Measurements from ENCODE around the gene IRF4.

The IRF4 gene

DNA sequence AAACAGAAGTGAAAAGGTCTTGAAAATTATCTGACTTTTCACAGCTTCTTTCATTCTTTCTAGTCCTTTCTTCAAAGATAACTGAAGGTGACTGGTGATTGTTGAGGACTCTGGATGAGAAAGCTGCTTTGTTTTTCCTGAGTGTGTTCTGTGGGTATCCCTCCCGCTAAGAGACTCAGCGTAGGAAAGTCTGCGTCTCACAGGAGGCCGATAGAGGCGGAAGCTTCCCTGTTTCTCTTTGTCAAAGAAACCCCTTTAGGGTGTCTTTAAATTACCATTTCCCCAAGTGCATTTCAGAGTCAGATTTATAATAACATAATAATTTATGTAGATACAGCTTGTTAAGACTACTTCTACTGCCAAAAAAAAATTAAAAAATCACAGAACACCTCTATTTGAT, 31.2 kb upstream of the IRF4 start:
- no peak for ATAC-seq (ENCODE audit: low read depth)
- Histone ChIP-seq H3K4me1 (ENCODE audit: insufficient read depth, poor library complexity, severe bottlenecking) (no peaks in the 10 kb centered on the region), H3K27me3 (ENCODE audit: insufficient read depth, poor library complexity, severe bottlenecking) (no peaks in the 10 kb centered on the region), H3K27ac (ENCODE audit: poor library complexity, severe bottlenecking) (no peak overlapping the region), H3K4me3 (ENCODE audit: severe bottlenecking) (no peak overlapping the region), H3K36me3 (ENCODE audit: low read depth) (no peaks in the 10 kb centered on the region), H3K9me3 (ENCODE audit: severe bottlenecking) (peaks cover 3% of the 10 kb centered on the region)
- TF ChIP-seq CTCF (IDR thresholded peaks at IDR 0.05; ENCODE audit: poor library complexity, severe bottlenecking) = no peak
- DNase-seq (ENCODE audit: low spot score) = no peak

- no peaks in the 10 kb centered on the region for H3K27me3 ChIP-seq (ENCODE audit: insufficient read depth, poor library complexity, severe bottlenecking)
- no peak overlapping the region for H3K4me3 ChIP-seq (ENCODE audit: severe bottlenecking)
- no peak for DNase-seq (ENCODE audit: low spot score)
- no peak for TF ChIP-seq CTCF (IDR thresholded peaks at IDR 0.05; ENCODE audit: poor library complexity, severe bottlenecking)
- ATAC-seq (ENCODE audit: low read depth) = no peak
- H3K9me3 ChIP-seq (ENCODE audit: severe bottlenecking) = peaks cover 3% of the 10 kb centered on the region
- H3K4me1 ChIP-seq (ENCODE audit: insufficient read depth, poor library complexity, severe bottlenecking) = no peaks in the 10 kb centered on the region
- no peaks in the 10 kb centered on the region for H3K36me3 ChIP-seq (ENCODE audit: low read depth)
- H3K27ac ChIP-seq (ENCODE audit: poor library complexity, severe bottlenecking) = no peak overlapping the region
Measured at GRCh38 chr6:360764-361373, 30.7 kb upstream of the IRF4 start.

DNA sequence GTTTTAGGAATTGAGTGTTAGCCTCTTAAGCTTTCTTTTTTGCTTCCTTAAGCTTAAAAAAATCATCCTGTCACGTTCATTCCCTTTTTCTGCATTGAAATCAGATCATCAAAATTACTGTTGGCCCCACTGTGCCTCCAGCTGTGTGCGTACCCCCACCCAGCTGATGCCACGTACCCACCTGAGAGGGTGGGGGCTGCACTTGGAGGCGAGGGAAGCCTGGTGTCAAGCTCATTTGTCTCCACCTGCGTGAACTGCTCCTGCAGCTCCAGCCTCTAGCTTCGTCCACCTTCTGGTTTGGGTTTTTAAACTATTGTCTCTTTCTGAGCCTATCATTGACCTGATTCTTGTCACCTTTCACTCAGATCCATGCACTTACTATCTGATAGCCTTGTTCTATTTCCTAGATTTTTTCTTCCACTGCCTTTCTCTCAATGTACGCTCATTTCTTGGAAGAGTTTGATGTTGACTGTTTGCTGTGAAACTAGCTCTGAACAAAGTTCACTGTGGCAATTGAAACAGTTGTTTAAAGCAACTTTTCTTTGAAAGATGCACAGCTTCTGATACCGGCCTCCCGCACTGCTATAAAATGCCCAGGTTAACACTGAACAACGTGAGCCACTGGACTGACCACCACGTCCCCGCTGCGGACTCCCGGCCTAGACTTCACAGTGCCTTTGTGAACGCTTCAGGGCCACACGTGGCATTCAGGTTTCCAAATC, 30.0 kb upstream of the IRF4 start:
- no peak overlapping the region for H3K4me3 ChIP-seq (ENCODE audit: severe bottlenecking)
- H3K27ac ChIP-seq (ENCODE audit: poor library complexity, severe bottlenecking) = no peak overlapping the region
- no peak for TF ChIP-seq CTCF (IDR thresholded peaks at IDR 0.05; ENCODE audit: poor library complexity, severe bottlenecking)
- no peaks in the 10 kb centered on the region for H3K36me3 ChIP-seq (ENCODE audit: low read depth)
- H3K27me3 ChIP-seq (ENCODE audit: insufficient read depth, poor library complexity, severe bottlenecking) = no peaks in the 10 kb centered on the region
- no peak for DNase-seq (ENCODE audit: low spot score)
- no peak for ATAC-seq (ENCODE audit: low read depth)
- H3K9me3 ChIP-seq (ENCODE audit: severe bottlenecking) = peaks cover 3% of the 10 kb centered on the region
- H3K4me1 ChIP-seq (ENCODE audit: insufficient read depth, poor library complexity, severe bottlenecking) = no peaks in the 10 kb centered on the region

DNA sequence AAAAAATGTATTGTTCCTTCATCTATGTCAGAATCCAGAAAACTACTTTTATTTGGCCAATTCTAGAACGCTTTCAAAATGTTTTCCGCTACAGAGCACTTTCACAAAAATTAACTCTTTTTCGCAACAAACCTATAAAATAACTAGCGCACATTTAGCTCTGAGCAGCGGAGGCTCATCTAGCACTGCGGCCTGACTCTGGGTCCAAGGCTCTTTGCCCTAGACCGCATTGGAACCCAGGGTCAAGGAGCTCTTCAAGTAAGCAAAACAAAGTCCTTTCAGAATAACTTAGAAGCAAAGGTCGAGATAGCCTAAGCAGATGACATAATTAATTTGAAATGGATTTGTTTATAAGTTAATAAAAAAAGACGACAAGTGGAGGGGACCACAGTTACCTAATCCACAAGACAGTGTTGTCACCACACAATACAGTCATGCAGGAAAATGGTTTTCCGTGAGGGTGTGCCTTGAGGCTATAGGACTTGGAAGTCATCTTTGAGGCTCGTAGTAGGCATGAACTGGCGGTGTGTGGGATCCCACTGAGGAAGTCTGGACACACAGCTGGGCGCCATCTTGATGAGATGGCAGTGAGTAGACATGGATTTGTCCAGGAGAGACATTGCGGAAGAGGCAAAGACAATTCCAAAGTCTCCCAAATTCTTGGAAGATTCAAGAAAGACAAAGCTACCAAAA, 29.2 kb upstream of the IRF4 start:
- H3K27me3 ChIP-seq (ENCODE audit: insufficient read depth, poor library complexity, severe bottlenecking) = peaks cover 7% of the 10 kb centered on the region
- DNase-seq (ENCODE audit: low spot score) = no peak
- TF ChIP-seq CTCF (IDR thresholded peaks at IDR 0.05; ENCODE audit: poor library complexity, severe bottlenecking) = no peak
- H3K36me3 ChIP-seq (ENCODE audit: low read depth) = no peaks in the 10 kb centered on the region
- H3K4me3 ChIP-seq (ENCODE audit: severe bottlenecking) = no peak overlapping the region
- ATAC-seq (ENCODE audit: low read depth) = no peak
- H3K27ac ChIP-seq (ENCODE audit: poor library complexity, severe bottlenecking) = no peak overlapping the region
- H3K4me1 ChIP-seq (ENCODE audit: insufficient read depth, poor library complexity, severe bottlenecking) = no peaks in the 10 kb centered on the region
- peaks cover 5% of the 10 kb centered on the region for H3K9me3 ChIP-seq (ENCODE audit: severe bottlenecking)

DNA sequence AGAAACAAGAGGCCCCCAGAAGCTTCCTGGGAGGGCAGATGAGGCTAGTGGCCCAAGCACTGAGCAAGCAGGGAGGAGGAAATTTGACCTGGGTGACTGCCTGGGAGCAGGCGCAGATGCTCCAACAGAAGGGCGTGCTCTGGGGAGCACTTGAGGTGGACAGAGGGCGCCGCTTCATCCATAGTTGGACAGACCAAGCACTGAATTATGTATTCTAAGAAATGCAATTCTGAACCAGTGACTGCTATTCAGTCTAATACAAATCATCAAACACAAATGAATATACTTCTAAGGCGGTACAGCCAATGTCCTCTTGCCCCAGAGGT, 28.7 kb upstream of the IRF4 start:
- no peak for DNase-seq (ENCODE audit: low spot score)
- peaks cover 8% of the 10 kb centered on the region for H3K27me3 ChIP-seq (ENCODE audit: insufficient read depth, poor library complexity, severe bottlenecking)
- ATAC-seq (ENCODE audit: low read depth) = no peak

More for the DNA sequence above, 28.7 kb upstream of the IRF4 start:
- H3K4me3 ChIP-seq (ENCODE audit: severe bottlenecking) = no peak overlapping the region
- H3K4me1 ChIP-seq (ENCODE audit: insufficient read depth, poor library complexity, severe bottlenecking) = no peaks in the 10 kb centered on the region
- no peak overlapping the region for H3K27ac ChIP-seq (ENCODE audit: poor library complexity, severe bottlenecking)
- TF ChIP-seq CTCF (IDR thresholded peaks at IDR 0.05; ENCODE audit: poor library complexity, severe bottlenecking) = no peak
- H3K36me3 ChIP-seq (ENCODE audit: low read depth) = no peaks in the 10 kb centered on the region
- H3K9me3 ChIP-seq (ENCODE audit: severe bottlenecking) = peaks cover 5% of the 10 kb centered on the region

All from RWPE2 (cell line).